NCI-H526 (cell line): ENCODE data around the gene ZXDB.
"Not testable (repeated sequence)": the region's sequence is repeated elsewhere in the genome, so short reads cannot be mapped to it uniquely, and the experiment has no call there.

ENCODE experiments used
- DNase-seq, 2 experiments: peaks; one replicate each; lab custom pipeline; 2025; lab: John Stamatoyannopoulos, UW

Gene ZXDB

GRCh38 chrX:57591284-57592159 lies at the start of gene ZXDB:
Gene ZXDB (plus strand): TSS chrX:57592011. CDS start chrX:57592049, 38 bp downstream.
- DNase-seq, result peak; percentile 3 to 21

DNA sequence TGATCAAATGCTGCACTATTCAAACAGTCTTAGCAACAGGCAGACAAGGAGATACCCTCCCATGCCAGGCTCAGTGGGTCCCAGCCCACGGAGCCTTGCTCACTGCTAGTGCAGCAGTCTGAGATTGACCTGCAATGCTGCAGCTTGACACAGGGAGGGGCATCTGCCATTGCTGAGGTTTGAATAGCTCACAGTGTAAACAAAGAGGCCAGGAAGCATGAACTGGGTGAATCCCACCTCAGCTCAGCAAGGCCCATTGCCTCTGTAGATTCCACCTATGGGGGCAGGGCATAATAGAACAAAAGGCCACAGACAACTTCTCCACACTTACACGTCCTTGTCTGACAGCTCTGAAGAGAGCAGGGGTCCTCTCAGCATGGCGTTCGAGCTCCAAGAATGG lies 26.6 kb upstream of the ZXDB start:
- DNase-seq, result no peak

DNA sequence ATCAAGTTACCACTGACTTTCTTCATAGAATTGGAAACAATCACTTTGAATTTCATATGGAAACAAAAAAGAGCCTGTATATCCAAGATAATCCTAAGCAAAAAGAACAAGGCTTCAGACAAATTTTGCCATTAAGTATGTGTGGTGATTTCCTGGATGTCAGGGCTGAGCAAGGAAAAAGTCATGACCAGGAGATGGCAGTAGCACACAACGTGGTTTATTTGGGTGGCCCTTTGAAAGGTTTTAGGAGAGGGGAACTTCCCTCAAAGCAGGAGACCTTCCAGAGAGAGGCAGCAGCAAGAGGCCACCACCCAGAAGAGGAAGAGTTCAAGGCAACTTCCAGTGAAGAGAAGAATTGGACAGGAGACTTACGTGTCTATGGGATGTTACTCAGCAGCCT lies 18.1 kb upstream of the ZXDB start:
- DNase-seq, result peak; percentile 0 to 2

DNA sequence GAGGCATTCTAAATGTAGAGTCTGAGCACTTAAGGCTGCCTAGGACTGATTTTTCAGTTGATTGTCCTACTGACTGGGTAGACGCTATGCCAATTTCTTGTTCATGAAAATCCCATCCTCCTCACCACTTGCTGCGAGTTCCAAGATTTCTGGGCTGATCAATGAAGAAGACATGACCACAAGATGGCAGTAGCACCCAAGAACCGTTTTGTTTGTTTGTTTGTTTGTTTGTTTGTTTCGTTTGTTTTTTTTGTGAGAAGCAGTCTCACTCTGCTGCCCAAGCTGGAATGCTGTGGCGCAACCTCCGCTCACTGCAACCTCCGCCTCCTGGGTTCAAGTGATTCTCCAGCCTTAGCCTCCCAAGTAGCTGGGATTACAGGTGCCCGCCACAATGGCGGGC lies 8.9 kb upstream of the ZXDB start:
- DNase-seq, result peak in 1 of 2 experiments; percentile 2

- no peak for DNase-seq
Measured at GRCh38 chrX:57583477-57583876, 8.3 kb upstream of the ZXDB start.

DNA sequence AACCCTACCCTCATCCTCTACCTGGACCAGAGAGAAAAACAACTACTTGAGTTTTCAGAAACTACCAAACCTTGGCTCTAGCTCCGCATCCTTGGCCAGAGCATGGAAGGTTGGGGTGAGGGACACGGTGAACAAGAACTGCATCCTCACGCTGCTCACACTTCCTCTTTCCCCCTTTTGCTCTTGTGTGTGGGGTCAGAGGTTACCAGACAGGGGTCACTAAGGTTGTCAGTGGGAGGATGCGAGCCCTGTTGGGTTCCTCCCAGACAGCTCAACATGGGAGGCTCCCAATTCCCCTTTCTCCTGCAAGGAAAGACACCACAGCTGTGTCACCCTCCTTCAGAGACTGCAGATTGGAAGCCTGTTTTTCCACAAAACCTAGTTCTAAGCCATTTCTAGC lies 5.5 kb upstream of the ZXDB start:
- DNase-seq, result no peak

GRCh38 chrX:57587062-57587461 lies 4.7 kb upstream of the ZXDB start:
- DNase-seq, result no peak

DNA sequence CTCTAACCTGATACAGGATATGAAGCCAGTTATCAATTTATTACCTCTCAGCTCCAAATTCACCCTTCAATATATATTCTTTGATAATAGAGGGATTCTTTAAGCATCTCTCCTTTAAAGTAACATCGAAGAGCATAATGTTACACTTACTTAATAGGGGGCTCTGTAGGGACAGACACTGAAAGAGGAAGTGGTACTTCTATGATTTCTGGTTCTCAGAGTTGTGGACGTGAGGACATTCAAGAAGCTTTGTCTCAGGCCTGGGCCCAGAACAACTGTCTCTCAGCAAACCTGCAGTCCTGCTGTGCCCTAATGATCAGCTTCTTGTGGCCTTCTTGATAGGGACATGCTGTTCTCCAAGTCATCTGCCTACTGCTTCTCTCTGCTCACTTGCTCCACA lies 4.2 kb upstream of the ZXDB start:
- DNase-seq, result no peak

GRCh38 chrX:57592160-57592893 lies 516 bp downstream of the ZXDB start:
- peak in 1 of 2 experiments; percentile 33 for DNase-seq

DNA sequence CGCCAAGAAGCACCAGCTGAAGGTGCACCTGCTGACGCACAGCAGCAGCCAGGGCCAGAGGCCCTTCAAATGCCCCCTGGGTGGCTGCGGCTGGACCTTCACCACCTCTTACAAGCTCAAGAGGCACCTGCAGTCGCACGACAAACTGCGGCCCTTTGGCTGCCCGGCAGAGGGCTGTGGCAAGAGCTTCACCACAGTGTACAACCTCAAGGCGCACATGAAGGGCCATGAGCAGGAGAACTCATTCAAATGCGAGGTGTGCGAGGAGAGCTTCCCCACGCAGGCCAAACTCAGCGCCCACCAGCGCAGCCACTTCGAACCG lies 1.0 kb downstream of the ZXDB start:
- peak; percentile 39 to 72 for DNase-seq

GRCh38 chrX:57595381-57595811 lies 3.6 kb downstream of the ZXDB start:
- no peak for DNase-seq

- no peak for DNase-seq
Measured at GRCh38 chrX:57596109-57596508, 4.3 kb downstream of the ZXDB start.

GRCh38 chrX:57596516-57596915 lies 4.7 kb downstream of the ZXDB start:
- DNase-seq, result no peak

DNA sequence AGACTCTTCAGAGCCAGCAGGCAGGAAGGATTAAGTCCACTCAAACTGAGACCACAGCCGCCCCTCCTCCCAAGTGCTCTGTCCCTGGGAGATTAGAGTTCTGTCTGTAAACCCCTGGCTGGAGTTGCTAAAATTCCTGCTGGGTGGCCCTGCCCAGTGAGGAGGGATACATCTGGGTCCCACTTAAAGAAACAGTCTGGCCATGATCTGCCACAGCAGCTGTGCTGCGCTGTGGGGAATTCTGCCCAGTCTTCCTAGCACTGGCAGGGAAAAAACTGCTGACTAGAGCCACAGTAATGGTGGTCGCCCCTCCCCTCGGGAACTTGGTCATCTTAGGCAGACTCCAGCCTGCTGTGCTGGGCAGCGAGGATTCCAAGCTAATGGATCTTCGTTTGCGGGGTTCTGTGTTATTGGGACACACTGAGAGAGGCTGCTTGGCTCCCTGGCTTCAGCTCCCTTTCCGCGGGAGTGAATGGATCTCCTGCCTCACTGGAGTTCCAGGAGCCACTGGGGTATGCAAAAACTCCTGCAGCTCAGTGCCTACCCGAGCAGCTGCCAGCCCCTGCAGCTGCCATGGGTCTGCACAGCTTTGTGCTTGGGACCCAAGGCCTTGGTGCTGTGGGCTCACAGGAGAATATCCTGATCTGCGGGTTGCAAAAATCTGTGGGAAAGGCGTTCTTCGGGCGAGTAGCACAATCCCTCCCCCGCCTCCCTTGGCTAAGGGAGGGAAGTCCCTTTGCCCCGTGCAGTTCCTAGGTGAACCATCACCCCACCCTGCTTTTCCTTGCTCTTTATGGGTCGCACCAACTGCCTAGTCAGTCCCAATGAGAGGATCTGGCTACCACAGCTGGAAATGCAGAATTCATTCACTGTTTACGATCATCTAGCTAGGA lies 15.7 kb downstream of the ZXDB start:
- peak; percentile 70 to 77 for DNase-seq

- not testable (repeated sequence) for DNase-seq
Measured at GRCh38 chrX:57613351-57613750, 21.5 kb downstream of the ZXDB start.

- DNase-seq, result not testable (repeated sequence)
Measured at GRCh38 chrX:57629438-57629837, 37.6 kb downstream of the ZXDB start.

DNA sequence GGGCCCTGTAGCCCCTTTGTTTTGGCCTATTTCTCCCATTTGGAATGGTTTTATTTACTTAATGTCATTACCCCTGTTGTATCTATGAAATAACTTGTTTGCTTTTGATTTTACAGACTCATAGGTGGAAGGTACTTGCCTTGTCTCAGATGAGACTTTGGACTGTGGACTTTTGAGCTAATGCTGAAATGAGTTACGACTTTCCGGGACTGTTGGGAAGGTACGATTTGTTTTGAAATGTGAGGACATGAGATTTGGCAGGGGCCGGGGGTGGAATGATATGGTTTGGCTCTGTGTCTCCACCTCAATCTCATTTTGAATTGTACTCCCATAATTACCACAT lies 48.8 kb downstream of the ZXDB start:
- no peak for DNase-seq

- no peak for DNase-seq
Measured at GRCh38 chrX:57641338-57641737, 49.5 kb downstream of the ZXDB start.

GRCh38 chrX:57643698-57644097 lies 51.9 kb downstream of the ZXDB start:
- no peak for DNase-seq

DNA sequence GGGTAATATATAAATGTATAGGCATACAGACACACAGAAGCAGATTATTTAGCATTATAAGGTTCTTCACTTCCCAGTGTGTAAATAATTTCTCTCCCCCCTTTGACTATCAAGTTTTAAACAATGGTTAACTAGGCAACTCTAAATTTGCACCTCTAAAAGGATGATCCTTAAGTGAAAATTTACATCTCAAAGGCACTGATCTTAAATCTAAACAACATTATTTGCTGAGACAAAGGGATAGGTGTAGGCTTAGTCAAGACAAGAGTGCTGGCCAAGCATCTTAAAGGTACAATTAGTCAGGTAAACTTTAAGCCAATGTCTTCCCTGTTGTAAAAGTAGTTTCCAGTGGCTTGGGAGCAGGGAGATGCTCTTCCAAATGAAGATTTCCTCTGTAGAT lies 55.2 kb downstream of the ZXDB start:
- DNase-seq, result no peak
